PC-9 (cell line): ENCODE measurements around the gene SP100. TPM values are rescaled to one million over a fixed set of nuclear protein-coding genes. Genes with fewer than 3 reads are reported as not detected.
"Not testable (repeated sequence)": the region's sequence is repeated elsewhere in the genome, so short reads cannot be mapped to it uniquely, and the experiment has no call there.

Source experiments
- BruUV-seq: library from RNA; stranded (reverse); fragments of 400-500 nt; replicated peaks from 2 replicates; lab custom pipeline; 2021; lab: Mats Ljungman, UMichigan
- CTCF ChIA-PET: fragments of 300-600 bp; sonication (Branson Sonifier 250); formaldehyde crosslinking; loops from one replicate; lab custom pipeline; 2022; ENCODE audit warnings: antibody characterized with exemption; lab: Charles Lee
- POLR2A ChIA-PET: fragments of 300-600 bp; sonication (Branson Sonifier 250); formaldehyde crosslinking; loops from one replicate; lab custom pipeline; 2022; ENCODE audit warnings: antibody characterized with exemption; ENCODE audit not compliant: unreplicated experiment; lab: Charles Lee
- DNase-seq, 2 experiments: peaks; one replicate each; pipeline versions ENCODE4 v3.0.0 to v3.0.0-alpha.2; 2015 to 2022; ENCODE audit warnings: mixed read lengths in 1 of 2
- H2AFZ ChIP-seq: fragments of 200-600 bp; sonication (generic); 2 replicates; pipeline ENCODE4 v1.8.1; 2017; ENCODE audit warnings: antibody characterized with exemption
- H3F3A ChIP-seq: fragments of 200-600 bp; sonication (generic); 2 replicates; pipeline ENCODE4 v1.8.1; 2017; ENCODE audit warnings: antibody characterized with exemption, mild to moderate bottlenecking, low read depth; ENCODE audit not compliant: insufficient read depth
- H3K27ac ChIP-seq: fragments of 200-600 bp; sonication (generic); 2 replicates; pipeline ENCODE4 v1.6.1; 2016; ENCODE audit warnings: mixed run types
- H3K27me3 ChIP-seq: fragments of 200-600 bp; sonication (generic); 2 replicates; pipeline ENCODE4 v1.6.1; 2016; ENCODE audit warnings: low read depth, mixed run types; ENCODE audit not compliant: insufficient read depth
- H3K36me3 ChIP-seq: fragments of 200-600 bp; sonication (generic); 2 replicates; pipeline ENCODE4 v1.6.1; 2016; ENCODE audit warnings: low read depth, mixed run types
- H3K4me1 ChIP-seq: fragments of 200-600 bp; sonication (generic); replicated peaks from 2 replicates; pipeline ENCODE4 v1.6.1; 2016; ENCODE audit warnings: mixed run types; ENCODE audit not compliant: insufficient read depth
- H3K4me2 ChIP-seq: fragments of 200-600 bp; sonication (generic); 2 replicates; pipeline ENCODE4 v1.6.1; 2017; ENCODE audit warnings: mixed run types
- H3K4me3 ChIP-seq: fragments of 200-600 bp; sonication (generic); 2 replicates; pipeline ENCODE4 v1.6.1; 2016; ENCODE audit warnings: mixed run types
- H3K79me2 ChIP-seq: fragments of 200-600 bp; sonication (generic); 2 replicates; pipeline ENCODE4 v1.6.1; 2017; ENCODE audit warnings: low read depth, mixed run types
- H3K9me2 ChIP-seq: fragments of 200-600 bp; sonication (generic); 2 replicates; pipeline ENCODE4 v1.8.1; 2017; ENCODE audit warnings: mild to moderate bottlenecking; ENCODE audit not compliant: insufficient read depth
- H3K9me3 ChIP-seq: fragments of 200-600 bp; sonication (generic); 2 replicates; pipeline ENCODE4 v1.8.1; 2016; ENCODE audit warnings: low read depth; ENCODE audit not compliant: insufficient read depth
- H4K20me1 ChIP-seq: fragments of 200-600 bp; sonication (generic); 2 replicates; pipeline ENCODE4 v1.8.1; 2017; ENCODE audit not compliant: insufficient read depth
- CTCF ChIP-seq: fragments of 200-600 bp; sonication (generic); conservative IDR thresholded peaks from 2 replicates; pipeline ENCODE4 v1.6.1; 2017; ENCODE audit warnings: mixed run types, antibody characterized with exemption, mild to moderate bottlenecking, moderate library complexity
- EZH2 ChIP-seq: fragments of 200-600 bp; sonication (generic); IDR thresholded peaks from 2 replicates; pipeline ENCODE4 v1.8.0; 2017; ENCODE audit warnings: antibody characterized with exemption, low read depth
- intact Hi-C: fragments of 100-400 bp; cut with micrococcal nuclease; formaldehyde crosslinking; loops from one replicate; pipeline ENCODE4 v1.10.0; 2022; ENCODE audit not compliant: unreplicated experiment
- total RNA-seq: library from RNA; stranded (reverse); gene quantifications from 2 replicates; pipeline ENCODE4 v1.2.3, GENCODE V29; 2021

Gene SP100
- total RNA-seq, 1 experiment from 2014 or later: 61.7 TPM

- Histone ChIP-seq H3K9me2 (no peaks in the 10 kb centered on the region), H3K4me3 (no peak overlapping the region), H3K79me2 (no peaks in the 10 kb centered on the region), H3K27ac (no peak overlapping the region), H3F3A (no peaks in the 10 kb centered on the region), H3K9me3 (no peaks in the 10 kb centered on the region), H4K20me1 (no peaks in the 10 kb centered on the region), H3K4me2 (no peak overlapping the region), H3K27me3 (no peaks in the 10 kb centered on the region), H2AFZ (no peak overlapping the region), H3K4me1 (no peaks in the 10 kb centered on the region), H3K36me3 (no peaks in the 10 kb centered on the region)
- CTCF ChIA-PET: no interaction called here
- intact Hi-C loops: no loop called here
- BruUV-seq: no TSS peak
- POLR2A ChIA-PET: interaction anchor here (0.7 kb wide), 1 partner anchor 331 kb away, joined by 4 read pairs; no protein-coding TSS in a partner anchor
- no peak for TF ChIP-seq EZH2
- no peak for TF ChIP-seq CTCF
- DNase-seq: no peak
Measured at GRCh38 chr2:230384986-230385385, 31.0 kb upstream of the SP100 start.

GRCh38 chr2:230394301-230394700 is 21.7 kb upstream of the SP100 start:
- no peak for TF ChIP-seq CTCF
- no peak for TF ChIP-seq EZH2
- Histone ChIP-seq H3F3A (no peaks in the 10 kb centered on the region), H3K27ac (no peak overlapping the region), H3K4me3 (no peak overlapping the region), H3K9me3 (no peaks in the 10 kb centered on the region), H3K4me2 (no peak overlapping the region), H3K9me2 (no peaks in the 10 kb centered on the region), H4K20me1 (no peaks in the 10 kb centered on the region), H3K27me3 (no peaks in the 10 kb centered on the region), H3K79me2 (no peaks in the 10 kb centered on the region), H3K4me1 (no peaks in the 10 kb centered on the region), H3K36me3 (no peaks in the 10 kb centered on the region), H2AFZ (no peak overlapping the region)
- DNase-seq: no peak
- POLR2A ChIA-PET: interaction anchor here (0.5 kb wide), 1 partner anchor 318 kb away, joined by 6 read pairs; no protein-coding TSS in a partner anchor
- BruUV-seq: no TSS peak
- intact Hi-C loops: no loop called here
- CTCF ChIA-PET: interaction anchor here (0.6 kb wide), 2 partner anchors 23 to 194 kb away, joined by 3 to 4 read pairs; no protein-coding TSS in a partner anchor

GRCh38 chr2:230398698-230399097 is 17.3 kb upstream of the SP100 start:
- BruUV-seq, DNase-seq, CTCF ChIA-PET, H3K9me2 ChIP-seq, H4K20me1 ChIP-seq, H3K36me3 ChIP-seq, H3K4me1 ChIP-seq, H3K27ac ChIP-seq, H2AFZ ChIP-seq, H3K9me3 ChIP-seq, H3F3A ChIP-seq, intact Hi-C loops, H3K79me2 ChIP-seq, POLR2A ChIA-PET, H3K4me3 ChIP-seq, H3K4me2 ChIP-seq, H3K27me3 ChIP-seq: not testable (repeated sequence)

- Histone ChIP-seq H3K9me3 (no peaks in the 10 kb centered on the region), H3K4me2 (no peak overlapping the region), H3K4me1 (no peaks in the 10 kb centered on the region), H3K27ac (no peak overlapping the region), H3K27me3 (no peaks in the 10 kb centered on the region), H3K36me3 (no peaks in the 10 kb centered on the region), H3K4me3 (no peak overlapping the region), H3F3A (no peaks in the 10 kb centered on the region), H3K79me2 (no peaks in the 10 kb centered on the region), H4K20me1 (no peaks in the 10 kb centered on the region), H3K9me2 (no peaks in the 10 kb centered on the region), H2AFZ (no peak overlapping the region)
- no peak for DNase-seq
- no TSS peak for BruUV-seq
- TF ChIP-seq CTCF (no peak), EZH2 (no peak)
- intact Hi-C loops: no loop called here
- POLR2A ChIA-PET: no interaction called here
- CTCF ChIA-PET: no interaction called here
Measured at GRCh38 chr2:230400041-230400440, 16.0 kb upstream of the SP100 start.
